ENCODE measurements around the gene MS4A10. TPM values are rescaled to one million over a fixed set of nuclear protein-coding genes. Genes with fewer than 3 reads are reported as not detected.

MS4A10 gene
- polyA plus RNA-seq, 2 of the 4 experiments (the other 2 are of a cell fraction): not detected

GRCh38 chr11:60845338-60845737 lies 60.2 kb downstream of the MS4A10 start:
- no peak for DNase-seq (ENCODE audit: low read depth in 1 of 2, low spot score in 1 of 2)

GRCh38 chr11:60847281-60847680 lies 62.1 kb downstream of the MS4A10 start:
- H3K4me2 ChIP-seq: no peak overlapping the region
- no peak overlapping the region for H3K4me3 ChIP-seq
- ATAC-seq (no peak), FAIRE-seq (no peak), DNase-seq (ENCODE audit: low read depth in 1 of 2, low spot score in 1 of 2) (no peak)
- POLR2A ChIA-PET: no interaction called here
- H3K9me3 ChIP-seq: no peaks in the 10 kb centered on the region
- 74% methylated on average over 13 of the region's 13 CpGs for WGBS (ENCODE audit: missing lambda C conversion rate)
- TF ChIP-seq E2F6 (IDR thresholded peaks at IDR 0.05; ENCODE audit: borderline replicate concordance, low read depth) (no peak), ZNF302 (CRISPR knock-in tag; IDR thresholded peaks at IDR 0.05) (no peak), PHF8 (IDR thresholded peaks at IDR 0.05; ENCODE audit: borderline replicate concordance, low read depth) (no peak), HEYL (CRISPR knock-in tag; IDR thresholded peaks at IDR 0.05) (no peak), MYC (IDR thresholded peaks at IDR 0.05; ENCODE audit: borderline replicate concordance, low read length) (no peak), RCOR1 (IDR thresholded peaks at IDR 0.05; ENCODE audit: low read depth, low read length) (no peak), RAD21 (conservative IDR thresholded peaks at IDR 0.05 in 1 of 2, IDR thresholded peaks at IDR 0.05 in 1 of 2) (no peak), TP53 (CRISPR knock-in tag; IDR thresholded peaks at IDR 0.05) (no peak), EHMT2 (IDR thresholded peaks at IDR 0.05; ENCODE audit: low read depth) (no peak), POLR2AphosphoS2 (conservative IDR thresholded peaks at IDR 0.05; ENCODE audit: low read length) (no peak), JUN (IDR thresholded peaks at IDR 0.05) (no peak), GATA3 (IDR thresholded peaks at IDR 0.05; ENCODE audit: borderline replicate concordance) (no peak)
- no peak overlapping the region for H3K27ac ChIP-seq
- CTCF ChIA-PET: interaction anchor here (1.4 to 3.6 kb wide), 2 partner anchors 16 to 51 kb away, joined by 8 to 17 read pairs; no protein-coding TSS in a partner anchor
- peaks cover 14% of the 10 kb centered on the region; the same call in 1 of the 3 replicates for H3K4me1 ChIP-seq

More at GRCh38 chr11:60845338-60845737, 60.2 kb downstream of the MS4A10 start:
- Histone ChIP-seq H3K27ac (no peak overlapping the region), H3K4me3 (no peak overlapping the region), H3K4me1 (peaks cover 18% of the 10 kb centered on the region; the same call in 1 of the 3 replicates), H3K9me3 (no peaks in the 10 kb centered on the region), H3K4me2 (no peak overlapping the region; the same call in 2 of the 3 replicates)
- ChIA-PET POLR2A (no interaction called here), CTCF (interaction anchor here (0.8 to 2.8 kb wide), 2 partner anchors 14 to 54 kb away, joined by 3 to 16 read pairs; no protein-coding TSS in a partner anchor)
- TF ChIP-seq CBX8 (IDR thresholded peaks at IDR 0.05): no peak
- TF ChIP-seq ZFP36 (IDR thresholded peaks at IDR 0.05; ENCODE audit: borderline replicate concordance, partially characterized antibody): no peak
- TF ChIP-seq PBX3 (IDR thresholded peaks at IDR 0.05): no peak
- TF ChIP-seq NPAS2 (CRISPR knock-in tag; IDR thresholded peaks at IDR 0.05; ENCODE audit: borderline replicate concordance): no peak
- no peak for TF ChIP-seq FOXS1 (CRISPR knock-in tag; IDR thresholded peaks at IDR 0.05)
- no peak for TF ChIP-seq ZC3H11A (IDR thresholded peaks at IDR 0.05)
- TF ChIP-seq RFX5 (IDR thresholded peaks at IDR 0.05): no peak
- TF ChIP-seq JUN (IDR thresholded peaks at IDR 0.05): no peak
- TF ChIP-seq FOSL2 (IDR thresholded peaks at IDR 0.05): no peak
- TF ChIP-seq FOSL2 (CRISPR knock-in tag; IDR thresholded peaks at IDR 0.05): no peak
- no peak for TF ChIP-seq RNF2 (IDR thresholded peaks at IDR 0.05; ENCODE audit: borderline replicate concordance, low read depth)
- TF ChIP-seq ESRRA (IDR thresholded peaks at IDR 0.05; ENCODE audit: borderline replicate concordance, low read length): no peak
- TF ChIP-seq EP300 (IDR thresholded peaks at IDR 0.05): no peak
- WGBS (ENCODE audit: missing lambda C conversion rate): 93% methylated on average over 8 of the region's 8 CpGs
- ATAC-seq: no peak
- FAIRE-seq: no peak

- TF ChIP-seq EHF (CRISPR knock-in tag; IDR thresholded peaks at IDR 0.05) (no peak), ZNF302 (CRISPR knock-in tag; IDR thresholded peaks at IDR 0.05) (no peak), TP53 (CRISPR knock-in tag; IDR thresholded peaks at IDR 0.05) (no peak), ATOH8 (CRISPR knock-in tag; IDR thresholded peaks at IDR 0.05; ENCODE audit: low read depth) (no peak), RNF2 (IDR thresholded peaks at IDR 0.05; ENCODE audit: borderline replicate concordance, low read depth) (no peak), MAX (IDR thresholded peaks at IDR 0.05) (no peak), HDAC2 (IDR thresholded peaks at IDR 0.05) (no peak), POLR2A (IDR thresholded peaks at IDR 0.05; ENCODE audit: low read length) (no peak), MYC (IDR thresholded peaks at IDR 0.05; ENCODE audit: borderline replicate concordance, low read length) (no peak), SMC3 (IDR thresholded peaks at IDR 0.05) (no peak)
- H3K4me1 ChIP-seq: peaks cover 14% of the 10 kb centered on the region; the same call in 1 of the 3 replicates
- no peak overlapping the region for H3K27ac ChIP-seq
- FAIRE-seq (no peak), DNase-seq (ENCODE audit: low read depth in 1 of 2, low spot score in 1 of 2) (no peak), ATAC-seq (no peak)
- ChIA-PET CTCF (interaction anchor here (3.6 kb wide), 1 partner anchor 51 kb away, joined by 17 read pairs; no protein-coding TSS in a partner anchor), POLR2A (no interaction called here)
- no peak overlapping the region for H3K4me3 ChIP-seq
- 91% methylated on average over 12 of the region's 12 CpGs for WGBS (ENCODE audit: missing lambda C conversion rate)
- no peaks in the 10 kb centered on the region for H3K9me3 ChIP-seq
- H3K4me2 ChIP-seq: no peak overlapping the region
These were observed 62.8 kb downstream of the MS4A10 start for GRCh38 chr11:60847896-60848295.

Data from A549 (cell line).